Measurements from ENCODE around the gene INSYN2B.

The INSYN2B gene

GRCh38 chr5:169980418-169981053, at the start of gene INSYN2B:
TSS of gene INSYN2B (minus strand) at chr5:169980495. CDS start at chr5:169883898, 96,597 bp downstream.
- DNase-seq = peak in 50 of 51 donors; percentile 16 to 96 (median 66)

DNA sequence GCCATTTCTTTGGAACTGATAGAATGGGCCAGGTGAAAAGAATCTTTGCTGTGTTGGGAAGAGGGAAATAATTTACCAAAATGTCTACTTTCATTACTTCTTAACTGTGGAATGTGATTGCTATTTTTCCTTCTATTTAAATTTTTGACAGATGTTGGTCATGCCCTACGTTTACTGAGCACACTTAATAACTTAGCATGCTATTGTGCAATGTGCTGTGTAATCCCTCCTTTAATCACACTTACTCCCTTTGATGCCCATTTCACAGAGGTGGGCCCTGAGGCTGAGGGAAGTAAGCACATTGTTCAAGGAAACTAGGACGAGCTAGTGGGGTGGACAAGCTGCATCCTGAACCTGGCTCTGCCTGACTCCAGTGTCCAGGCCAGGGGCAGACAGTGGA, 47.8 kb upstream of the INSYN2B start:
- no peak for DNase-seq

- DNase-seq = no peak
Measured at GRCh38 chr5:170025853-170026252, 45.6 kb upstream of the INSYN2B start.

- no peak for DNase-seq
Measured at GRCh38 chr5:170021506-170021905, 41.2 kb upstream of the INSYN2B start.

GRCh38 chr5:170020423-170020822, 40.1 kb upstream of the INSYN2B start:
- DNase-seq = no peak

DNA sequence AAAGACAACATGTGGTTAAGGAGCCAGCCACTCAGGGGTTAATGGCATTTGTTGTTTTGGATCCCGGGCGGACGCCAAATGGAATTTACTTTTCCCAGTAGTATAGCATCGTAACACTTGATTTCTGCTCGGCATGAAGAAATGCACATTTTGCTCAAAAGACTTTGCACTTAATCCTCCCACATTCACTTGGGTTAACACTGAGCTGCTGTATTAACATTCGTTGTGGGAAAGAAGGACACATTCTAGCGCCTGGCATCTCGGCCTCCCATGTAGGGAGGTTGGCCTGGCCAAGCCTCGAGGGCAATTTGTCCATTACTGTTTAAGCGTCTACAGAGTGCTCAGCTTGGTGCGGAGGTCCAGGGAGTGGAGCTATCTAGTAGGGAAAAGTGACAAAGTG, 32.3 kb upstream of the INSYN2B start:
- DNase-seq = no peak

GRCh38 chr5:170011751-170012150, 31.5 kb upstream of the INSYN2B start:
- DNase-seq = no peak

DNA sequence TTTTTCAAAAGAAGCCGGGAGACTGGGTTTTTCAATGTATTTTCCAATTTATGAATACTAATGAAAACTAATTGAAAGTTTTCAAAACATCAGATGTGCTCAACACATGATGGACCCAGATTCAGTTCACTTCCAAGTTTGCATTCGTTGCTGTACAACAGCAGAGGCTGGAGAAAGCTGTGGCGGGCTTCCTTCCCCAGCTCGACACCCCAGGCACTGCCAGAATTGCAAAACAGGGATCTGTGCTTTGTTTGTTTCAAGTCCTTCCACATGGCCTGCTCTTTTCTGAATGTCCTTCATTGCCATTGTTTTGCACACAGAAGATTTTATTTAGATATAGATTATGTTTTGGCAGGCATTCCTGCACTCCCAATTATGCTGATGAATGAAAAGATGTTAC, 30.3 kb upstream of the INSYN2B start:
- DNase-seq = peak in 3 of 51 donors; percentile 3 to 9 (median 8)

DNA sequence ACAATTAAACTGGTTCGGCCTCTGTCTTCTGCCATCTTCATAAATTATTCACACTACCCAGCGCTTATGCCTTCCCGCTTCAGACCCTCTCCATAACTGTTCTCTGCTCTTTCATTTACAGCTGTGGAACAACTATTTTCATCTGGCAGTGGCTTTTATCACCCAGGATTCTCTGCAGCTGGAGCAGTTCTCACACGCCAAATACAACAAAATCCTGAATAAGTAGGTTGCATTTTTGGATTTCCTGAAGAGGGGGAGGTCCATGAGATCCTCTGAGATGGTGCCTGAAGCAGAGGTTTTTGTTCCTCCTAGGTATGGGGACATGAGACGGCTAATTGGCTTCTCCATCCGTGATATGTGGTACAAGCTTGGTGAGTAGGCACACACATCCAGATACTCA, 28.1 kb upstream of the INSYN2B start:
- no peak for DNase-seq

DNA sequence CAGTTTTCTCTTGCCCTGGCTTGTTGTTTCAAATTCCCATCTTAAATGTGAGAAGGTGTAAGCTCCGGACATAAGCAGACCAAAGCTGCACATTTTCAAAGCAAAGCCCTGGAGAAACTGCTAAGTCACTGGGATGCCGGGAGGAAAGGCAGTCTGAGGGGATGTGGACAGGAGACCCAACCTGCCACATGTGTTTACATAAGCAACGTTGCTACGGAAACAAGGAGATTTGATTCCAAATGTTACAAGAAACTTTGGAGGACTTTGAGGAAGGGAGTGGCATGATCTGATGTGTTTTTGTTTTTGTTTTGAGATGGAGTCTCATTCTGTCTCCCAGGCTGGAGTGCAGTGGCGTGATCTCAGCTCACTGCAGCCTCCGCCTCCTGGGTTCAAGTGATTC, 25.7 kb upstream of the INSYN2B start:
- DNase-seq = no peak

- DNase-seq = no peak
Measured at GRCh38 chr5:170000155-170000554, 19.9 kb upstream of the INSYN2B start.

- no peak for DNase-seq
Measured at GRCh38 chr5:169999621-170000020, 19.3 kb upstream of the INSYN2B start.

DNA sequence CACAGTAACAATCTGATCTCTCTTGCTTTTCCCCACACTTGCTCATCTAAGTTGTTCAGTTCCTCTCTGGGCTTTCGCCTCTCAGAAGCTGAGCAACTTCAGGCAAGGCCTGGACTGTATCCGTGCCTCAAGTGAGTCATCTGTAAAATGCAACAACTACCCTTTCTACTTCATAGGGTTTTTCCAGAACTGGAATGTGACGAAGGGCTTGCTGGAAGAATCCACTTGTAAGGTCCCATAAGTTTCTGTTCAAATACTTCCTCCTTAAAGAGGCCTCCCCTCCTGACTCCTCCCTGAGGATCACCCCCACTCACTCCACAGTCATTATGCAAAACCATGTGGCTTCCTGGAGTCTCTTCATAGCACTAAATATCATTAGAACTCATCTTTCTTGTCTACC, 17.5 kb upstream of the INSYN2B start:
- DNase-seq = no peak

DNA sequence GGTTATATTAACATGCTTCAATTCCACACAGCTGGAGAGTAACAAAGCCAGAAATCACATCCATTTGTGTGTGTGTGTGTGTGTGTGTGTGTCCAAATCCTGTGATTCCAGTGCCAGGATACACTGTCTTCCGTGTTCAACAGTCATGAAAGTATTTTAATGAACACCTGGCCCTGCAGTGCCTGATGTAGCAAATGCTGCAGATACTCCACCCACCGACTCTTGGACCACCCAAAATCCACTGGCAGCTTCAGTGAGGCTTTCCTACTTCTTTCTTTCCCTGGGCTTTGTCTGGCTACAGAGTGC, 13.1 kb upstream of the INSYN2B start:
- no peak for DNase-seq

DNA sequence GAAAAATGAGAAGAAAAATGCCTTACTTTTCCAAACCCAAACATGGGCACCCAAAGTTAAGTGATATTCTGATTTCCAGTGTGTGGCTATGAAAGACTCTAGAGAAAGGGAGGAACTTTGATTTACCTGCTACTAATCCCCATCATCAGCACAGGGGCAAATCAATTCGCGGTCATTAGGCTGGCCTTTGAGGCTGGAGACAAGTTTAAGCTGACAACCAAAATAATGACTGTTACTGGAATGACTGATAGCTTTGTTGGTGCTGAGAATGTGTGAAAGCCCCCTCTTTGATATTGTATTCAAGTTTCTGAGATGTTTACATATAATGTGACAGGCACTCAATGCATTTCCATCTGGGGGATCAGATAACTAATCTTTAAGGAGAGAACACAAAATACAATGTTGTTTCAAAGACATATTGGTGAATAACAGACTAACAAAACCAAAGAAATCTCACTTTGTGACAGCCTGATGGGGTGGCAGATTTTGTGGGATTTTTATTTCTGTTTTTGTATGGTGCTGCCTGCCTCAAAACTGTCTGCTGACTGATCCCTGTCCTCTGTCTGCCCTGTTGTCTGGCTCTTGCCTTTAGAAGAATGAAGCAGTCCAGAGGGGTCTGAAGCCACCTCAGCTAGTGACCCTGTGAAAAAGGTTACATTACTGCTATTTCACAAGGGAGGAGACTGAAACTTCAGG, 12.6 kb upstream of the INSYN2B start:
- DNase-seq = no peak

GRCh38 chr5:169991115-169991869, 11.0 kb upstream of the INSYN2B start:
- DNase-seq = no peak

- DNase-seq = no peak
Measured at GRCh38 chr5:169989365-169989764, 9.1 kb upstream of the INSYN2B start.

- no peak for DNase-seq
Measured at GRCh38 chr5:169988947-169989346, 8.7 kb upstream of the INSYN2B start.

DNA sequence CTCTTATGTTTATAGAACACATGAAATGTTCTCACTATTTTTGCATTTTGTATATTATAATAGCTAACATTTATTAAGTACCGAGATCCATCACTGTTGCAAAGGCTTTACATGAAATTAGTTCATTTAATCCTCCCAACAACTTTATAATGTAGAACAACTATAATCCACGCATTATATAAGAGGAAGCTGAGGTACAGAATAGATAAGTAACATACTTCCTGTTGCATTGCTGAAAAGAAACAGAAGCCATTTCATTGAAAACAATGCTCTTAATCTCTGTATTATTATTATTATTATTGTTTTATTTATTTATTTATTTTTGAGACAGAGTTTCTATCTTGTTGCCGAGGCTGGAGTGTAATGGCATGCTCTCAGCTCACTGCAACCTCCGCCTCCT, 7.9 kb upstream of the INSYN2B start:
- no peak for DNase-seq

GRCh38 chr5:169979871-169980270, 424 bp downstream of the INSYN2B start:
- DNase-seq = peak in 3 of 51 donors; percentile 4 to 74 (median 58)

GRCh38 chr5:169978714-169979113, 1.6 kb downstream of the INSYN2B start:
- DNase-seq = peak in 1 of 51 donors; percentile 66

DNA sequence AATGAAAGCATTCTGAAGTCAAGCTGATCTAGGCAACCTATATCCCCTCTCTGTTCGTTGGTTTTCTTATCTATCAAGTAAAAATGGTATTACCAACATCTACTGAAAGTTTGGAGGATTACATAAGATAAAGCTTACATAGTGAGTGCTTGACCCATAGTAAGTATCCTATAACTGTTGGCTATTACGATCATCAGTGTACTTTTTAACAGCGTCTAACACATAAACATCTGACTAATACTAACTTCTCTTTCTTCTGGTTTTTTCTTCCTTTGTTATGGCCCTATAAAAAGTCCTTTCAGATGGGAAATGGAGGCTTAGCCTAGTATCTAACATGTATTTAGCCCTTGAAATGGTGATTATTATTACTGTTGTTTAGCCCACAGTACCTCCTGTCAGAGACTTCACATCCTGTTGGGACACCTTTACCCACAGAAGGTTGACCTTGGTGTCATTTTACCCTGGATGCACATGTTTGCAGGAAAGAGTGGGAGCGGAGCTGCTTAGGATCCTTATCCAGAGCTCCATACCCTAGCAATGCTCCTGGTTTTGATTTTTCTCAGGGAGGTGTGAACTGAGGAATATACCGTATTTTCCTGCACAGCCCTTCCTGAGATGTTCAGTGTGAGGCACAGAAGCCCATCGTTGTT, 6.0 kb downstream of the INSYN2B start:
- DNase-seq = no peak

Measured in hypothalamus (tissue), 51 donors.